ENCODE measurements around the gene DIAPH2. TPM values are rescaled to one million over a fixed set of nuclear protein-coding genes. Genes with fewer than 3 reads are reported as not detected.

DIAPH2 gene
- total and polyA plus RNA-seq, 9 of the 15 experiments (the other 6 are each of a cell fraction or from before 2014, with no cell fraction given): 0.01 to 0.18 (median 0.07) TPM; not detected in 1

DNA sequence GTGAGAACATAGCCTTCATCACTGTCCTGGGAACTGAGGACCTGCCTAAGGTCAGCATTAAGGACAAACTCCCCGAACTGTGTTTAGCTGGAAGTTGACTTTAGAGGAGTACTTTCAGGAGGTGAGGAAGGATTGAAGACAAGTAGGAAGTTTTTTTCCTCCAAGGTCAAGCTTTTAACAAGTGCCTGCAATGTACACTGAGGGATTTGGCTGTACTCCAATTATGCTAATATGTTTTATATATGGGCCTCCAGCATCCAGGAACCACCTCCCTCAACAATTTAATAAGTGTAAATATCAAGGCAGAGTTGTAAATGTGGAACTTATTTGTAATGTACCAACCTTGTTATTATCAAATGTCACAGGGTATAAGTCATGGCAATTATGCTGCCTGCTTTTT is 925.3 kb downstream of the DIAPH2 start (continued):
- TF ChIP-seq CHD7 (IDR thresholded peaks at IDR 0.05; ENCODE audit: low read depth, low read length) (no peak), ZNF436 (CRISPR knock-in tag; IDR thresholded peaks at IDR 0.05) (no peak), CC2D1A (IDR thresholded peaks at IDR 0.05) (no peak), MBD2 (IDR thresholded peaks at IDR 0.05; ENCODE audit: borderline replicate concordance, low read depth) (no peak), SMC3 (conservative IDR thresholded peaks at IDR 0.05; ENCODE audit: insufficient read depth, low read depth, low read length) (no peak), RBBP5 (IDR thresholded peaks at IDR 0.05; ENCODE audit: borderline replicate concordance, insufficient read depth, low read length, poor library complexity, severe bottlenecking) (no peak), HNRNPK (IDR thresholded peaks at IDR 0.05; ENCODE audit: low read depth, low read length, poor library complexity, severe bottlenecking) (no peak)
